Measurements from ENCODE around the gene VTN.
A peak's percentile ranks its signal among the peaks of the same experiment; 100 is the strongest.

The VTN gene

GRCh38 chr17:28318759-28319597 is 51.1 kb downstream of the VTN start, which contains the start of gene TMEM97:
TSS of gene TMEM97 (plus strand) at chr17:28319200. CDS start at chr17:28319240, 40 bp downstream.
- peak; percentile 98 for DNase-seq

DNA sequence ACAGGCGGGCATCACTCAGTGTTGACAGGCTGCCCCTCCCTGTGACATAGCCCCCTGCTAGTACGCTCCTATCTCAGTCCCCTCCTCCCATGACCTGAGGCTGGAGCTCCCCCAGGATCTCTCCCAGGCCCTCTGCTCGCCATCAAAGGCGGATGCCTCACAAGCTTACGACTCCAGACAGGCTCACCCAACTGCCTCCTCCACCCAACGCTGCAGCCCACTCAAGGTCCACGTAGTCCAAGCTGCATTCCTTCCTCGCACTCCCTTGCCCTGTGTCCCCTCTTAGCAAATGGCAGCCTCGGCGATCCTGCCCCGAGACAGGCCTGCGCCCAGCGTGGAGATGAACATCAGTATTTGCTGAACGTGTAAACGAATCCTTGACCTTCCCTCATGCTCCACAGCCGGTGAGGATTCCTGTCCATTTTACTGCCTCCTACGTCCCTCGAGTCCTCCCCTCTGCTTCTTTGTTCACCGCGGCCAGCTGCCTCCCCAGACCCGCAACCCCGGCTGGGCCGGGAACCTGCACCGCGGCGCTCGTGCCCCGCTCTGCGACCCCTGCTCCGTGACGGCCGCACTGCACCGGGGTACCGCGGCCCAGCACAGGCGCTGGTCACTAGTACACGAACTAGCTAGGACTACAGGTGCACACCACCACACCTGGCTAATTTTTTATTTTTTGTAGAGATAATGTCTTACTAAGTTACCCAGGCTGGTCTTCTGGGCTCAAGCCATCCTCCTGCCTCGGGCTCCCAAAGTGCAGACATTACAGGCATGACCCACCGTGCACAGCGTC is 51.9 kb downstream of the VTN start:
- peak; percentile 39 for DNase-seq

Measured in NCI-H146 (cell line).